CD14-positive monocyte (primary cell): ENCODE results near the gene THSD7A. TPM values are rescaled to one million over a fixed set of nuclear protein-coding genes. Genes with fewer than 3 reads are reported as not detected.

ENCODE experiments used
- DNase-seq, 3 donors: peaks; one replicate each; pipeline ENCODE4 v3.0.0-alpha.2; 2011 to 2022
- H2AFZ ChIP-seq: 2 replicates; pipeline ENCODE4 v1.6.0; 2012; ENCODE audit warnings: mild to moderate bottlenecking, low read depth, low read length, inconsistent platforms; ENCODE audit not compliant: insufficient read depth, poor library complexity, severe bottlenecking
- H3K27ac ChIP-seq, 2 donors: 1 replicate in 1 of 2; 2 replicates in 1 of 2; pipeline ENCODE4 v1.5.1; 2012 to 2013; ENCODE audit warnings: low read length in 2 of 2, control low read depth in 1 of 2, inconsistent platforms in 1 of 2, low read depth in 1 of 2, mild to moderate bottlenecking in 1 of 2
- H3K27me3 ChIP-seq, 2 donors: one replicate each; pipeline versions ENCODE4 v1.6.0 to v1.6.1; 2011 to 2013; ENCODE audit warnings: low read length in 2 of 2; ENCODE audit not compliant: control insufficient read depth in 2 of 2, insufficient read depth in 2 of 2
- H3K36me3 ChIP-seq, 2 donors: replicated peaks in 1 of 2; 1 replicate in 1 of 2; 2 replicates in 1 of 2; pipeline versions ENCODE4 v1.5.1 to v1.6.1; 2012 to 2013; ENCODE audit warnings: low read length in 2 of 2, control low read depth in 1 of 2, inconsistent platforms in 1 of 2, mild to moderate bottlenecking in 1 of 2; ENCODE audit not compliant: insufficient read depth in 2 of 2, control insufficient read depth in 1 of 2
- H3K4me1 ChIP-seq, 2 donors: 1 replicate in 1 of 2; 2 replicates in 1 of 2; pipeline versions ENCODE4 v1.5.1 to v1.6.1; 2012 to 2013; ENCODE audit warnings: low read length in 2 of 2, control low read depth in 1 of 2, inconsistent platforms in 1 of 2, mild to moderate bottlenecking in 1 of 2, moderate library complexity in 1 of 2; ENCODE audit not compliant: insufficient read depth in 2 of 2, control insufficient read depth in 1 of 2
- H3K4me2 ChIP-seq: replicated peaks from 2 replicates; pipeline ENCODE3; 2012; ENCODE audit warnings: low read length, moderate library complexity, mild to moderate bottlenecking; ENCODE audit not compliant: poor library complexity, severe bottlenecking; ENCODE audit errors: extremely low read depth
- H3K4me3 ChIP-seq, 3 experiments: fragments of 200-600 bp in 1 of 3; sonication (generic) in 1 of 3; replicated peaks in 1 of 3; 1 replicate in 2 of 3; 2 replicates in 1 of 3; pipeline ENCODE4 v1.5.1; 2011 to 2013; ENCODE audit warnings: low read length in 3 of 3, mild to moderate bottlenecking in 3 of 3, control low read depth in 2 of 3, low read depth in 2 of 3, inconsistent platforms in 1 of 3, moderate library complexity in 1 of 3
- H3K79me2 ChIP-seq: 2 replicates; pipeline ENCODE4 v1.6.0; 2012; ENCODE audit warnings: mild to moderate bottlenecking, control low read depth, inconsistent platforms, low read length, moderate library complexity; ENCODE audit not compliant: insufficient read depth
- H3K9ac ChIP-seq: 2 replicates; pipeline ENCODE4 v1.6.0; 2017; ENCODE audit warnings: low read length, mild to moderate bottlenecking; ENCODE audit not compliant: insufficient read depth, poor library complexity, severe bottlenecking
- H3K9me3 ChIP-seq, 2 donors: replicated peaks in 1 of 2; 1 replicate in 1 of 2; 2 replicates in 1 of 2; pipeline versions ENCODE4 v1.5.1 to v1.6.1; 2012 to 2013; ENCODE audit warnings: low read length in 2 of 2, control low read depth in 1 of 2; ENCODE audit not compliant: control insufficient read depth in 1 of 2, insufficient read depth in 1 of 2
- H4K20me1 ChIP-seq: 2 replicates; pipeline ENCODE4 v1.6.0; 2012; ENCODE audit warnings: mild to moderate bottlenecking, low read length, control low read depth, moderate library complexity; ENCODE audit not compliant: insufficient read depth
- H3K27ac Mint-ChIP-seq, 7 donors: one replicate each; pipeline ENCODE4 v1.8.0; 2020; ENCODE audit warnings: mild to moderate bottlenecking in 7 of 7, mixed read lengths in 7 of 7, moderate library complexity in 6 of 7, inconsistent platforms in 2 of 7
- H3K27me3 Mint-ChIP-seq, 3 donors: one replicate each; pipeline ENCODE4 v1.8.0; 2021 to 2022; ENCODE audit warnings: low read depth in 3 of 3, mild to moderate bottlenecking in 3 of 3, mixed read lengths in 3 of 3, moderate library complexity in 3 of 3, inconsistent platforms in 1 of 3
- H3K36me3 Mint-ChIP-seq, 2 donors: one replicate each; pipeline ENCODE4 v1.8.0; 2020; ENCODE audit warnings: mixed read lengths in 2 of 2, inconsistent platforms in 1 of 2, mild to moderate bottlenecking in 1 of 2
- H3K4me1 Mint-ChIP-seq: one replicate; pipeline ENCODE4 v1.8.0; 2020; ENCODE audit warnings: mild to moderate bottlenecking, mixed read lengths
- H3K4me3 Mint-ChIP-seq, 2 donors: one replicate each; pipeline ENCODE4 v1.8.0; 2020; ENCODE audit warnings: mild to moderate bottlenecking in 2 of 2, mixed read lengths in 2 of 2, moderate library complexity in 1 of 2
- H3K9me3 Mint-ChIP-seq, 7 donors: one replicate each; pipeline ENCODE4 v1.8.0; 2020 to 2022; ENCODE audit warnings: mixed read lengths in 7 of 7, mild to moderate bottlenecking in 6 of 7, moderate library complexity in 6 of 7, inconsistent platforms in 2 of 7
- CTCF ChIP-seq: fragments of 200-600 bp; IDR thresholded peaks from one replicate; pipeline ENCODE4 v1.8.0; 2022; ENCODE audit warnings: antibody characterized with exemption, mild to moderate bottlenecking
- WGBS: methylation state at CpG from one replicate; pipeline ENCODE4 v1.1.5; 2013; ENCODE audit warnings: missing lambda C conversion rate; ENCODE audit not compliant: insufficient coverage; 5-methylcytosine and 5-hydroxymethylcytosine counted together
- intact Hi-C, 2 donors: fragments of 100-400 bp; cut with micrococcal nuclease; formaldehyde crosslinking; loops; one replicate each; pipeline versions ENCODE4 v1.15.0 to v1.15.1; 2023
- polyA plus RNA-seq, 3 donors: library from polyadenylated mRNA; depleted of rRNA in 1 of 3; unstranded in 2 of 3; stranded (reverse) in 1 of 3; fragments of 300-500 nt in 2 of 3; fragments of >200 nt in 1 of 3; fragmentation: Illumina TruSeq in 2 of 3; gene quantifications; 1 replicate in 2 of 3; 2 replicates in 1 of 3; pipeline ENCODE4 v1.2.3, GENCODE V29; 2012 to 2021

Gene THSD7A
- polyA plus RNA-seq, 3 donors: under 0.01 TPM; not detected in 2

- H3K4me3 Mint-ChIP-seq: no peak overlapping the region
- H3K36me3 Mint-ChIP-seq: no peaks in the 10 kb centered on the region
- H3K79me2 ChIP-seq: no peaks in the 10 kb centered on the region
- DNase-seq: no peak
- peaks cover 0 to 2% of the 10 kb centered on the region in 2 donors for H3K9me3 ChIP-seq
- H3K4me1 ChIP-seq: no peaks in the 10 kb centered on the region
- intact Hi-C loops: no loop called here
- no peak overlapping the region for H3K27ac ChIP-seq
- H3K9me3 Mint-ChIP-seq: peaks cover 0 to 5% (median 2%) of the 10 kb centered on the region in 7 donors
- H3K9ac ChIP-seq: no peak overlapping the region
- H3K36me3 ChIP-seq: no peaks in the 10 kb centered on the region
- no peaks in the 10 kb centered on the region for H3K4me1 Mint-ChIP-seq
- no peaks in the 10 kb centered on the region for H3K27me3 Mint-ChIP-seq
- no peaks in the 10 kb centered on the region for H3K27me3 ChIP-seq
- no peak for TF ChIP-seq CTCF
- WGBS: no CpG with 5 or more reads among the region's 1 CpG
- H4K20me1 ChIP-seq: no peaks in the 10 kb centered on the region
- no peak overlapping the region for H3K4me2 ChIP-seq
- no peak overlapping the region for H3K27ac Mint-ChIP-seq
- H3K4me3 ChIP-seq: no peak overlapping the region
- no peak overlapping the region for H2AFZ ChIP-seq
Measured at GRCh38 chr7:11327633-11328032, 504.4 kb downstream of the THSD7A start.
